ENCODE measurements around the gene SLC9A3. TPM values are rescaled to one million over a fixed set of nuclear protein-coding genes. Genes with fewer than 3 reads are reported as not detected.

SLC9A3 gene
- total RNA-seq, 1 donor from 2014 or later: 3.3 TPM

- Mint-ChIP-seq H3K4me3 (no peak overlapping the region), H3K27ac (no peak overlapping the region), H3K9me3 (no peaks in the 10 kb centered on the region), H3K4me1 (peaks cover 29% of the 10 kb centered on the region), H3K36me3 (ENCODE audit: low read depth) (peaks cover 47% of the 10 kb centered on the region), H3K27me3 (no peaks in the 10 kb centered on the region)
- DNase-seq: no peak
- intact Hi-C loops (cut with micrococcal nuclease): loop anchor here (5.0 kb wide), 1 partner anchor 88 kb away; no protein-coding TSS in a partner anchor
These were observed 59.2 kb downstream of the SLC9A3 start for GRCh38 chr5:464843-465590.

DNA sequence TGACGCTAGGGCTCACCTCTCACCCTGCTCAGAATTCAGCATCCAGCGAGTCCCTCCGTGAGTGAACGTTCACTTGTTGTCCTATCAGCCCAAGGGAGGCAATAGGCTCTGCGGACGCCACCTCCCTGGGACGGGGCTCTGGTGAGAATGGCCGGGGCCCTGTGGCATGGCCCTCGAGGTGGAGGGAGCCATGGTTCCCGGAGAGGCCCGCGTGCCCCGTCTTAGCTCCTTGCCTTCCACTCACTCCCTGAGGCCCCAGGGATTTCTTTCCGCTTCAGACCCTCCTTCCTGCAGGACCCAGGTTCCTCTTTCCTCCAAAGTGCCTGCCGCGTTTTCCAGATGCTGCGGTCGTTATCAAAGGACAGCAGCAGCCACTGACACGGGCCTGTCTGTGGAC is 59.8 kb downstream of the SLC9A3 start:
- H3K27me3 Mint-ChIP-seq: no peaks in the 10 kb centered on the region
- peak overlapping the region; percentile 43 for H3K27ac Mint-ChIP-seq
- peak overlapping the region; percentile 7 for H3K4me3 Mint-ChIP-seq
- peaks cover 34% of the 10 kb centered on the region for H3K4me1 Mint-ChIP-seq
- no peak for DNase-seq
- H3K9me3 Mint-ChIP-seq: no peaks in the 10 kb centered on the region
- peaks cover 51% of the 10 kb centered on the region for H3K36me3 Mint-ChIP-seq (ENCODE audit: low read depth)
- intact Hi-C loops (cut with micrococcal nuclease): loop anchor here (5.0 kb wide), 1 partner anchor 87 kb away; no protein-coding TSS in a partner anchor

- peak overlapping the region; percentile 7 for H3K4me3 Mint-ChIP-seq
- intact Hi-C loops (cut with micrococcal nuclease): loop anchor here (5.0 kb wide), 1 partner anchor 87 kb away; no protein-coding TSS in a partner anchor
- H3K4me1 Mint-ChIP-seq: peaks cover 39% of the 10 kb centered on the region
These were observed 60.3 kb downstream of the SLC9A3 start for GRCh38 chr5:463952-464351.

GRCh38 chr5:463301-463700 is 60.9 kb downstream of the SLC9A3 start:
- intact Hi-C loops (cut with micrococcal nuclease): loop anchor here (5.0 kb wide), 1 partner anchor 86 kb away; no protein-coding TSS in a partner anchor
- Mint-ChIP-seq H3K27ac (no peak overlapping the region), H3K4me1 (peaks cover 45% of the 10 kb centered on the region), H3K9me3 (peaks cover 6% of the 10 kb centered on the region), H3K27me3 (no peaks in the 10 kb centered on the region), H3K36me3 (ENCODE audit: low read depth) (peaks cover 61% of the 10 kb centered on the region), H3K4me3 (no peak overlapping the region)
- no peak for DNase-seq

More at GRCh38 chr5:463952-464351, 60.3 kb downstream of the SLC9A3 start:
- H3K36me3 Mint-ChIP-seq (ENCODE audit: low read depth): peaks cover 56% of the 10 kb centered on the region
- DNase-seq: peak; percentile 89
- H3K9me3 Mint-ChIP-seq: no peaks in the 10 kb centered on the region
- no peaks in the 10 kb centered on the region for H3K27me3 Mint-ChIP-seq
- H3K27ac Mint-ChIP-seq: peak overlapping the region; percentile 43

DNA sequence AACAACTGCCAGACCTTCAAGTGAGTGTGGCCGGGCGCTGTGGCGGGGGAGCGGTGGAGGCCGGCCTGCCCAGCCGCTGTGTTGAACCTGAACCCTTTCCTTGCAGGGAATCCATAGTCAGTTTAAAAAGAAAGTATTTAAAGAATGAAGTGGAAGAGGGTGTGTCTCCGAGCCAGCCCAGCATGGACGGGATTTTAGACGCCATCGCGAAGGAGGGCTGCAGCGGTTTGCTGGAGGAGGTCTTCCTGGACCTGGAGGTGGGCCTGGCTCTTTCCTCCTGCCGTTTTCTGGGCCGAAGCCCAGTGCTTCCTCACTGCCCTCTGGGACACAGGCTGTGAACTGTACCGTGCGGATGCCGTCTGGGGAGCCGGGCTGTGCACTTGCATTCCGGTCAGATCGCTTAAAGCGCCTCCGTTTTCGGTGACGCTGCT is 62.2 kb downstream of the SLC9A3 start:
- no peaks in the 10 kb centered on the region for H3K27me3 Mint-ChIP-seq
- H3K27ac Mint-ChIP-seq: peak overlapping the region; percentile 72
- H3K9me3 Mint-ChIP-seq: peaks cover 6% of the 10 kb centered on the region
- peaks cover 71% of the 10 kb centered on the region for H3K36me3 Mint-ChIP-seq (ENCODE audit: low read depth)
- peaks cover 49% of the 10 kb centered on the region for H3K4me1 Mint-ChIP-seq
- H3K4me3 Mint-ChIP-seq: no peak overlapping the region
- no peak for DNase-seq
- intact Hi-C loops (cut with micrococcal nuclease): loop anchor here (5.0 kb wide), 1 partner anchor 85 kb away; no protein-coding TSS in a partner anchor

- intact Hi-C loops (cut with micrococcal nuclease): loop anchor here (5.0 kb wide), 1 partner anchor 83 kb away; no protein-coding TSS in a partner anchor
- Mint-ChIP-seq H3K36me3 (ENCODE audit: low read depth) (peaks cover 74% of the 10 kb centered on the region), H3K4me3 (peak overlapping the region; percentile 71), H3K27ac (peak overlapping the region; percentile 96), H3K27me3 (no peaks in the 10 kb centered on the region), H3K4me1 (peaks cover 49% of the 10 kb centered on the region), H3K9me3 (peaks cover 6% of the 10 kb centered on the region)
- DNase-seq: no peak
These were observed 64.0 kb downstream of the SLC9A3 start for GRCh38 chr5:460273-460625.

DNA sequence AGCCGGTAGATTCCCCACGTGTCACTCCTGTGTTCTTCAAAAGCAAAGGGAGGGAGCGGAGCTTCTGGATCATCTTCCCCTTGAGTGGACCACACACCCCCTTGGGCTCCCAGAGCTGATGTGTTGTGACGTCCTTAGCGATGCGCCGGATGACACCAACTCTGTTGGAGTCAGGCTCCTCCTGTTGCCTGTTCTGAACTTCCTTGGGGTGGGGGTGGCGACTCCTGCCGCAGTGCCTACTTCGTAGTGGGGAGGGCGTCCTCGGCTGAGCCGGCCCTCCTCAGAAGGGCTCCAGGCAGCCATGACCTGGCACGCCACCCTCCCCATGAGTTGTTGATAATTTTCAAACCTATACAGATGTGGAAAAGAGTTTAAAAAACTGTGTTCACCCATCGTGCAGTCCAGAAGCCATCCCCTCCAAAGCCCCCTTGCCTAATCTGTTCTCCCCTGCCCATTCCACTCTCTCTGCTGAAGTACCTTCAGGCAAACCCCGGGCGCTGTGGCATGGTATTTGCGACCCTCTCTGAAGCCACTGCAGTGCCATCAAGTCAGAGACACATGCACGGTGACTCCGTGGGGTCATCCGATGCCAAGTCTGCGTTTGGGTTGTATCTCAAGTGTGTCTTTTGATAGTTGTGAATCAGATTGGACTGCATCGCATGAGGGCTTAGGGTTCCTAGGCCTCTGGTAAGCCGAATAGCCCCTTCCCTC is 64.5 kb downstream of the SLC9A3 start:
- H3K27ac Mint-ChIP-seq: peak overlapping the region; percentile 96
- peaks cover 6% of the 10 kb centered on the region for H3K9me3 Mint-ChIP-seq
- peaks cover 49% of the 10 kb centered on the region for H3K4me1 Mint-ChIP-seq
- no peaks in the 10 kb centered on the region for H3K27me3 Mint-ChIP-seq
- peaks cover 79% of the 10 kb centered on the region for H3K36me3 Mint-ChIP-seq (ENCODE audit: low read depth)
- H3K4me3 Mint-ChIP-seq: peak overlapping the region; percentile 71
- DNase-seq: no peak
- intact Hi-C loops (cut with micrococcal nuclease): loop anchor here (2.0 to 5.0 kb wide), 3 partner anchors 13 to 242 kb away; partner anchors contain the start of genes CCDC127 and SDHA

DNA sequence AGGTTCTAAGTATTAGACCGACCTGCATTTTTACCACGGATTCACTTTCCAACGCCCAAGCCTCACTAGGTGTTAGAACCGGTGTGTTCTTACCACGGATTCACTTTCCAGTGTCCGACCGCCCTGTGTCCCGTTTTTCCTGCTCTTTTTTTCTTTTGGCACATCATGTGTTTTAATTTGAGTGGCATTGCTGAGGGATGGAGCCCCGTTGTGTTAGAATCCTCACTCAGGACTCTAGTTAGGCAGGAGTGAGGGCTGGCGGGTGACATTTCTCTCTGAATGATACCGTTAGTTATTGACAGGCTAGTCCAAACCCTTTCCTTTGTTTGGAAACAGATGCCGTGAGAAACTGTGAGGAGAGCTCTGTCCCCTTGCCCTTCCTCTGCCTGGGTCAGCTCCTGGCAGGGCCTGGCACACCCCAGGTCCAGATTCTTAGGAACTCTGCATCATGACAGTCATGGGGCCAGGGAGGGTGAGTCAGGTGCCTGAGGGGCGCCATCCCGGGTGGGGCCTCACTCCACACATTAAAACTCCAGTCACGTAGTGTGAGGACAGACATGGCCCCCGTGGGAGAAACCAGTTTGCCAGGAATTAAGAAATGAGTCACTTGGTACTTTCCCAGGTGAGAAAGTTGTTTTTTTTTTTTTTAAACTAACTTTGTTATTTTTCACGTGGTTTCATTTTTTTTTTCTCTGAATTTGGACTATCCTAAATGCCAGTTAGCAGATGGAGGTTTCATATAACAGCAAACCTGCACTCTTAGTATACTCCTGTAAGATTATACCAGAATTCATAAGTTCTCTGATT is 65.5 kb downstream of the SLC9A3 start:
- DNase-seq: peak; percentile 87
- Mint-ChIP-seq H3K9me3 (peaks cover 6% of the 10 kb centered on the region), H3K4me3 (peak overlapping the region; percentile 71), H3K27me3 (no peaks in the 10 kb centered on the region), H3K27ac (peak overlapping the region; percentile 96), H3K36me3 (ENCODE audit: low read depth) (peaks cover 82% of the 10 kb centered on the region), H3K4me1 (peaks cover 50% of the 10 kb centered on the region)
- intact Hi-C loops (cut with micrococcal nuclease): loop anchor here (2.0 to 5.0 kb wide), 2 partner anchors 14 to 241 kb away; partner anchors contain the start of genes CCDC127 and SDHA

DNA sequence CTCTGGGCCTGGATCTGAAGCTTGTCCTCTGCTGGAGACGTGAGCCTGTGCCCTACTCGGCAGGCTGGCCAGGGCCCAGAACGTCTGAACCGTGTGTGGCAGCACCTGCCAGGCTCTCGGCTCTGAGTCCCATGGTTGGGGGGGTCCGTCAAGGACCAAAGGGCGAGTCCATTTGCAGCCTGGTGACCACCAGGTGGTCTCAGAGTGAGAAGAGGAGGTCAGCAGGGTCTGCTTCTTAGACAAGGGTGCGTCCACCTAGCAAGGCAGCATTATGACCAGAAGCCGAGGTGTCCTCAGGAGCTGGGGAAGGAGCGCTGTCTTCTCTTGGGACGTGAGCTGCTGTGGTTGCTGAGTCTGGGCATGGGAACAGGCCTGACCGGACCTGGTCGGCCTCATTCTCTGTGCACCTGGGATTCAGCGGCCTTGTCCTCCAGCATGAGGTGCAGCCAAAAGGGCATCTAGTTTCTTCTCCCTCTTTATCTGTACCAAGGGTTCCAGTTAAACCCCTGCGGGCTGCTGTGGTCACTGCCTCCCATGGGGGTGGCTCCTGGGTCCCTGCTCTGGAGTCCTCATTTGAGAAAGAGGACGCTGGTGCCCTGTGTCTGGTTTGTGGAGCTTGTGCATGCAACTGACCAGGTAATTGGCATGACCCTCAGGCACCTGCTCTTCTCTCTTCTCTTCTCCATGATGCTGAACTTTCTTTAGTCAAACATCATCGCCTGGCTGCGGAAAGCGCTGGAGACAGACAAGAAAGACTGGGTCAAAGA is 66.9 kb downstream of the SLC9A3 start:
- peaks cover 84% of the 10 kb centered on the region for H3K36me3 Mint-ChIP-seq (ENCODE audit: low read depth)
- H3K27ac Mint-ChIP-seq: no peak overlapping the region
- no peak overlapping the region for H3K4me3 Mint-ChIP-seq
- peaks cover 57% of the 10 kb centered on the region for H3K4me1 Mint-ChIP-seq
- DNase-seq: no peak
- intact Hi-C loops (cut with micrococcal nuclease): loop anchor here (5.0 kb wide), 1 partner anchor 240 kb away; the partner anchor contains the start of genes CCDC127 and SDHA
- peaks cover 6% of the 10 kb centered on the region for H3K9me3 Mint-ChIP-seq
- no peaks in the 10 kb centered on the region for H3K27me3 Mint-ChIP-seq

GRCh38 chr5:456351-457194 is 67.7 kb downstream of the SLC9A3 start:
- H3K27ac Mint-ChIP-seq: peak overlapping the region; percentile 55
- H3K27me3 Mint-ChIP-seq: no peaks in the 10 kb centered on the region
- DNase-seq: no peak
- peaks cover 51% of the 10 kb centered on the region for H3K4me1 Mint-ChIP-seq
- peaks cover 84% of the 10 kb centered on the region for H3K36me3 Mint-ChIP-seq (ENCODE audit: low read depth)
- intact Hi-C loops (cut with micrococcal nuclease): loop anchor here (5.0 kb wide), 1 partner anchor 239 kb away; the partner anchor contains the start of genes CCDC127 and SDHA
- no peak overlapping the region for H3K4me3 Mint-ChIP-seq
- H3K9me3 Mint-ChIP-seq: peaks cover 13% of the 10 kb centered on the region

DNA sequence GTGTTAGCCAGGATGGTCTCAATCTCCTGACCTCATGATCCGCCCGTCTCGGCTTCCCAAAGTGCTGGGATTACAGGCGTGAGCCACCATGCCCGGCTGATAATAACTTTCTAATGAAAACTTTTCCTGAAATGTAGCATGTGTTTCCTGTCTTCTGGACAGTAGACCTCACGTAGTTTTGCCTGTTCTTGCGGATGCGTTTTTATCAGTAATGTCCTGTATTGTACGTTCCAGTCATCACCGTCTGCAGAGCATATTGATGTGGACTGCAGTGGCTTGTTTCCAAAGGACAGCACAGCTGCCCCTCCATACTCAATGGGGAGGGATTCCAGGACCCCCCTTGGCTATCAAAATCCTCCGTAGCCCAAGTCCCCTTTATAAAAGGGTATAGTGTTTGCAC is 68.4 kb downstream of the SLC9A3 start:
- intact Hi-C loops (cut with micrococcal nuclease): loop anchor here (5.0 kb wide), 1 partner anchor 239 kb away; the partner anchor contains the start of genes CCDC127 and SDHA
- Mint-ChIP-seq H3K4me1 (peaks cover 50% of the 10 kb centered on the region), H3K4me3 (no peak overlapping the region), H3K9me3 (peaks cover 15% of the 10 kb centered on the region), H3K27ac (no peak overlapping the region), H3K27me3 (no peaks in the 10 kb centered on the region), H3K36me3 (ENCODE audit: low read depth) (peaks cover 88% of the 10 kb centered on the region)
- no peak for DNase-seq

DNA sequence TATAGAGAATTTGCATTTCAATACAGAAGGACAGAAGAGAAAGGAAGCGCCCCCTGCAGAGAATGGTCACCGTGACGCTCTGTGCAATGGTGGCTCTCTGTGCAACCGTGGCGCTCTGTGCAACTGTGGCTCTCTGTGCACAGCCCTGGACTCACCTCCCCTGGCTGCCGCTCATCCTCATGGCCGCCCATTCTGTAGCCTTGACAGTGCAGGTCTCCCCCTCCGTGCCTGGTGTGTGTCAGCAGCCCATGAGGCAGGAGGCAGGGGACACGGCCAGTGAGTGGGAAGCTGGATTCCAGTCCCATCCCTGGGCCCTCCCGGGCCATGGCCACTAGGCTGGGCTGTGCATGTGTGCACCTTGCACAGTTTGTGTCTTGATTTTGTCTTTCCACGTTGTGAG is 69.3 kb downstream of the SLC9A3 start:
- peaks cover 43% of the 10 kb centered on the region for H3K4me1 Mint-ChIP-seq
- intact Hi-C loops (cut with micrococcal nuclease): loop anchor here (5.0 kb wide), 1 partner anchor 238 kb away; the partner anchor contains the start of genes CCDC127 and SDHA

More for the DNA sequence above, 69.3 kb downstream of the SLC9A3 start:
- DNase-seq: no peak
- H3K36me3 Mint-ChIP-seq (ENCODE audit: low read depth): peaks cover 88% of the 10 kb centered on the region
- H3K4me3 Mint-ChIP-seq: no peak overlapping the region
- no peaks in the 10 kb centered on the region for H3K27me3 Mint-ChIP-seq
- H3K27ac Mint-ChIP-seq: no peak overlapping the region
- peaks cover 21% of the 10 kb centered on the region for H3K9me3 Mint-ChIP-seq
